Adrenal gland (tissue), 5 donors: ENCODE results near the gene ZNF618.

Source experiments
- POLR2A ChIP-seq, 2 donors: fragments of 450-650 bp; IDR thresholded peaks; one replicate each; pipeline ENCODE4 v1.6.1; 2017; ENCODE audit warnings: antibody characterized with exemption in 2 of 2, mild to moderate bottlenecking in 2 of 2, moderate library complexity in 1 of 2
- TF ChIP-seq, protein P1 (sequence below), 6 experiments: fragments of 450-650 bp in 4 of 6; fragments of 200-600 bp in 2 of 6; sonication (generic) in 1 of 6; IDR thresholded peaks; 1 replicate in 5 of 6; 2 replicates in 1 of 6; pipeline versions ENCODE4 v1.5.1 to v1.8.0; 2016 to 2021; ENCODE audit warnings: antibody characterized with exemption in 6 of 6, mild to moderate bottlenecking in 2 of 6, moderate library complexity in 1 of 6
- donor health status: DM: no; HTN: no; CAD: no.

- no peak for TF ChIP-seq POLR2A (IDR thresholded peaks at IDR 0.05)
- TF ChIP-seq, protein P1, sequence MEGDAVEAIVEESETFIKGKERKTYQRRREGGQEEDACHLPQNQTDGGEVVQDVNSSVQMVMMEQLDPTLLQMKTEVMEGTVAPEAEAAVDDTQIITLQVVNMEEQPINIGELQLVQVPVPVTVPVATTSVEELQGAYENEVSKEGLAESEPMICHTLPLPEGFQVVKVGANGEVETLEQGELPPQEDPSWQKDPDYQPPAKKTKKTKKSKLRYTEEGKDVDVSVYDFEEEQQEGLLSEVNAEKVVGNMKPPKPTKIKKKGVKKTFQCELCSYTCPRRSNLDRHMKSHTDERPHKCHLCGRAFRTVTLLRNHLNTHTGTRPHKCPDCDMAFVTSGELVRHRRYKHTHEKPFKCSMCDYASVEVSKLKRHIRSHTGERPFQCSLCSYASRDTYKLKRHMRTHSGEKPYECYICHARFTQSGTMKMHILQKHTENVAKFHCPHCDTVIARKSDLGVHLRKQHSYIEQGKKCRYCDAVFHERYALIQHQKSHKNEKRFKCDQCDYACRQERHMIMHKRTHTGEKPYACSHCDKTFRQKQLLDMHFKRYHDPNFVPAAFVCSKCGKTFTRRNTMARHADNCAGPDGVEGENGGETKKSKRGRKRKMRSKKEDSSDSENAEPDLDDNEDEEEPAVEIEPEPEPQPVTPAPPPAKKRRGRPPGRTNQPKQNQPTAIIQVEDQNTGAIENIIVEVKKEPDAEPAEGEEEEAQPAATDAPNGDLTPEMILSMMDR (IDR thresholded peaks at IDR 0.05) = no peak
These were observed 86.3 kb downstream of the ZNF618 start for GRCh38 chr9:113962396-113962795.
